Mesenteric fat pad (tissue), 1 donor: ENCODE results near the gene PPP4C. TPM values are rescaled to one million over a fixed set of nuclear protein-coding genes. Genes with fewer than 3 reads are reported as not detected.
"Not testable (repeated sequence)": the region's sequence is repeated elsewhere in the genome, so short reads cannot be mapped to it uniquely, and the experiment has no call there.

ENCODE experiments used
- DNase-seq: peaks from one replicate; pipeline ENCODE4 v3.0.0-alpha.2; 2020; ENCODE audit warnings: low spot score
- total RNA-seq: library from RNA; stranded (reverse); fragmentation: NEBNext Ultra II Directional; extraction: Animal tissue kit (Norgen Biotek cat#: 25700); gene quantifications from one replicate; pipeline ENCODE4 v1.2.1, GENCODE V29; 2021
- donor health status: DM: yes; HTN: yes; CAD: no.

The PPP4C gene
- total RNA-seq, 1 donor from 2014 or later, result 81.1 TPM

- no peak for DNase-seq
Observed at GRCh38 chr16:30095166-30096078, 19.6 kb downstream of the PPP4C start.

DNA sequence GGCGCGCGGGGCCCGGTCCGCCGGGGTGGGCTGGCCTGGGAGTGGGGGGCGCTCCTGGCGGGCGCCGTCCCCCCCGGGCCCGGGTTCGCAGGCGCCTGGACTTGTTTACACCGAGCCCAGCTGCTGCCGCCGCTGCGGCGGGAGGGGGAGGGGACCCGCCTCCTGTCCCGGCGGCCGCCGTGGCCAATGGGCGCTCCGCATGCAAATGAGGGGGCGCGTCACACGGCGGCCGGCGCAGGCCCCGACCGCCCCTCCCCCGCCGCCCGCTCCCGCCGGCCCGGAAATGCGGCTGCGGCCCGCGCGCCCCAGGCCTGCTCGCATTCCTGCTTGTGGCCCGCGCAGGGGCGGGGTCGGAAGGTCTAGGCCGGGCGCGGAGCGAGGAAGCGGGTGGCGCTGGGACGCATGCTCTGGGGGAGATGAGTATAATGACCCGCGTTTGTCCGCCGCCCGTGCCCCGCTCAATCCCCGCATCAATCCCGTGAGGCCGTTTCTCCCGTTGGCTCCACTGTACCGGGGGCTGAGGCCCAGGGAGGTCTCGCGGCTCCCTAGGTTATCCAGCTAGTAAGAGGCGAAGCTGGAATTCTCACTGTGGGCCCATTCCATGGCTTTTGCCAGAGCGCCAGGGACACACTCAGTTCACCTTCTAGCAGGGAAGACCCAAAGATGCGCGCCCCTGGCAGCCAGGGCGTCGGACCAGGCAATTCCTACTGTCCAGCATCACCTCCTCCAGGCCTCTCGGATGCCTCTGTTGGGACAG is 20.5 kb downstream of the PPP4C start, which contains the start of gene YPEL3:
Gene YPEL3, minus strand, starts transcription at position 109 of the 757 bp plus-strand sequence. CDS start 731 bp downstream, outside the sequence.
- peak; percentile 96 for DNase-seq

GRCh38 chr16:30096862-30097563 is 21.2 kb downstream of the PPP4C start:
- no peak for DNase-seq

GRCh38 chr16:30104090-30104489 is 28.3 kb downstream of the PPP4C start:
- DNase-seq, result no peak

DNA sequence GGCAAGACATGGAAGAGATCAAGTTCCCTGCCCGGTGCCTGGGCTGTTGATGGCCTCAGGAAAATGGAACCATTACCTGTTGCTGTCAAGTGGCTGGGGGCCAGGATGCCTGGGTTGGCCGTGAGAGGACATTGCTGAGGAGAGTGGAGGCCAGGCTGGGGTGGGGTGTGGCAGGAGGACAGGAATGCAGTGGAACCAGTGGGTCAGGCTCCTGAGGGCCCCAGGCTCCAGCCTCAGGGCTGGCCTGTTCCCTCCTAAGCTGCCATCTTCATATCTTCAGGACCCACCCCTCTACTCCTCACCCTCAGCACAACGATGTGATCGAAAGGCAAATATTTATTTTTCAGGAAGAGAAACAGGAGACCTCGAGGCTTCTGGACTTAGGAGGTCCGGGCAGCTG is 28.7 kb downstream of the PPP4C start:
- DNase-seq, result no peak

DNA sequence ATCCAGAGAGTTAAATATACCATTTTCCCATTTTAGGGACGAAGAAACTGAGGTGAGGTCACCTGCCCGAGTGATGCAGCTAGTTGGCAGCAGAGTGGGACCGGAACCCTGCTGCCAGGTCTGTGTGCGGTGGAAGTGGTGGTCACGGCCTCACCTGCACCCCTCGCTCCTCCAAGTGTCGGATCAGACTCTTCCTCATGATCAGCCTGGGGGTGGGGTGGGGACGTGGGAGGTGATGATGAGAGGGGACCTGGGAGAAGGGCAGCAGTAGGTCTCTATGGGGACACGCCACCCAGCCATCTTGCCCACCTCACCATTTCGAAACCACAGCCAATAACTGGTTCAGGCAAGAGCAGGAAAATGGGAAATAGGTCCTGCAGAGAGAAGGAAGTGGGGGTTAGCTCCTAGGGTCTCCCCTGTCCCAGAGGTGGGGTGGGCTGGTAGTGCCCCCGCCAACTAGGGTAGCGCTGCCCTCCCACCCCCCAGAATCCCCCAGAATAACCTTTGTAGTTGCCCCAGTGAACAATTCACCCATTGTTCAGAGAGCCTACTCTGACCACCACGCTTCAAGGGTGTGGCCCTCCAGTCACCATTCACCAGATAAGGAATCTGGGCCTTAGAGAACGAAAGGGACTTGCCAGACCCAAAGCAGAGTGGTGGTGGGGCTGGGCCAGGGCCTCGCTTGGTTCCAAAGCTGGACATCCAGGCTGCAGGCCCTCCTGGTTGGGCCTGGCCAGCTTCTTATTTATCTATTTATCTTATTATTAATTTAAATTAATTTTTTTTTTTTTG is 32.5 kb downstream of the PPP4C start:
- no peak for DNase-seq

GRCh38 chr16:30110661-30111060 is 34.9 kb downstream of the PPP4C start:
- DNase-seq, result no peak

DNA sequence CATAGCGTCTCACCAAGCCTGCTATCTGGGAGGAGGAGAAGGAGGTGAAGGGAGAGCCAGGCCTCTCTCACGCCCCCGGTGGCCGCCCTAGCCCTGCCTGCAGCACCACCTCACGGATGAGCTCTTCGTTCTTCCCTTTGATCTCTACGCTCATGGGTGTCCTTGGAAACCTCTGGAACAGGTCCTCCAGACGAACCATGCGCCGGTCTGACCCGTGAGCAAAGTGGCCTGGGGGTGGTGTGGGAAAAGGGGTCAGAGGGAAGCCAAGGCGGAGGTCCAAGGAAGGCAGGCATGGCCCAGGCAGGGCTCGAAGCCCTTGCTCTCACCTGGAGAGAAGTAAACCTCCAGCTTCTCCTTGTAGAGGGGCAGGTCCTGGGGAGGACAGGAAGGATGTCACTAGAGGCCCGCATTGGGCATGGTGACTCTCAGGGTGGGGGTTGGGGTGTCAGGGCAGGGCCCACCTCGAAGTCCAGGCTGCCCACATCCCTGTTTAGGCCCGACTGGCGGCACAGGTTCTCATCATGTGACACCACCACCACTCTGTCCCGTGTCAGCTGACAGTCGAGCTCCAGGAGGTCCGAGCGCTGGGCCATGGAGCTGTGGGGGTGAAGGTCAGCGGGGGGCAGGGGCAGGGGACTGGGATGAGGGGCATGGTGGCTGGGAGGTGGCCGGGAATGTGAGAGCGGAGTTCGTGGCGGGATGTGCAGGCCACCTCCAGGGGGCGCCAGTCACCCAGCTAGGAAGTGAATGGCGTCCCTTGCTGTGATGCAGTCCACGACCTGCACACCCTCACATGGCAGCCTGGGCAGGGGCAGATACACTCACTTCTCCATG is 36.6 kb downstream of the PPP4C start:
- DNase-seq, result no peak

DNA sequence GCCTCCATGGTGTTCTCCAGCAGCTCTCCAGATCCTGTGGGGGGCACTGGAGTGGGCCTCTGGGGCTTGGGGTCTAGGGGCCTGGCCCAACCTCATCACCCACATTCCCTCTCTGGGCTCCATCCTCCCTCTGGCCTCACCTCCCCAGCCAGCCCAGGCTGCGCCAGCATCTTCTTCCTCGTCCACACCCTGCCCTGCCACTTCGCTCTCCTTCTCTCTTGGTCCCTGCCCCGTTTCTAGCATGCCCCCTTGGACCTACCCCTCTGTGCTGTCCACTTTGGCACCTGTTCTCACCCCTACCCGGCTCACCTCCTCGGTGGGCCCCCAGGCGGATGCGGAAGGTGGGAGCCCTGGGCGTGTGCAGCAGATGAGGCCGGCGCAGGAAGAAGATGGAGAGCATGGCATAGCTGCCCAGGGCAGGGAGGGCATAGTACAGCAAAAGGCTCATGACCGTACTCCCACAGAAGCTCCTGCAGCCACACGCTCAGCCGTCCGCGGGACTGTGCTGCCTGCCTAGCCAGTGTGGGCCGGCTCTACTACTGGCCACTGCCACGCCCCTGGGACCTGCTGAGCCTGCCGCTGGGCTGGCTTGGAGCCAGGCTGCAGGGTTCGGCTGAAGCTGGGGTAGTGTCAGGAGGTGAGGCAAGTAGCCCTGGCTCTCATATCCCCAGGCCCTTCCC is 37.4 kb downstream of the PPP4C start, which contains the start of gene GDPD3:
Gene GDPD3, minus strand, starts transcription at position 507 of the 680 bp plus-strand sequence. Its CDS starts 59 bp downstream, at position 448.
- no peak for DNase-seq

DNA sequence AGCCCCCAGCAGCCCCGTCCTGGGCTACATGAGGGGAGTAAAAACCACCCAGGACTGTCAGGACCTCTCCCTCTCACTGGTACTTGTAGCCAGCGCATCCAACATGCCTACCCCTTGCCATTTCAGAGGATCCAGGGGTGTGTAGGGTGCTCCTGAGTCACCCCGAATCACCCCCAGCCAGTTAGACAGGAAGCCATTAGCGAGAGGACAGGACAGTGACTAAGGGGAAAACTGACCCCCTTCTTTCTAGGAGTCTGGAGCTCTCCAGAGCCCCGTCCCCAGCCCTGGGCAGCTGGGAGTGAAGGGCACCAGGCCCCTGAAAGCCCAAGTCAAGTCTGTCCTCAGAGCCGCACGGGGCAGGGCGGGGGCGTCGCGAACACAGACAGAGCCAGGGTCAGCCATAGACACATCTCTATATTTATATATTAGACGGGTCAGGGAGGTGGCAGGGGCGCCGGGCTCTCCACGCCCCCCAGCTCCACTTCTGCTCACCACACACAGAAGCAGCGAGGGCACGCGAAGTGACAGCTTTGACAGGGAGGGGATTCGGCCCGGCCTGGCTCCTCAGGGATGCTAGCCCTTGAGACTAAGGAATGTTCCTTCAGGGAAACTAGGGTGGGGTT is 38.0 kb downstream of the PPP4C start:
- no peak for DNase-seq

GRCh38 chr16:30114411-30114810 is 38.6 kb downstream of the PPP4C start:
- no peak for DNase-seq

- DNase-seq, result not testable (repeated sequence)
Observed at GRCh38 chr16:30114833-30115232, 39.0 kb downstream of the PPP4C start.

DNA sequence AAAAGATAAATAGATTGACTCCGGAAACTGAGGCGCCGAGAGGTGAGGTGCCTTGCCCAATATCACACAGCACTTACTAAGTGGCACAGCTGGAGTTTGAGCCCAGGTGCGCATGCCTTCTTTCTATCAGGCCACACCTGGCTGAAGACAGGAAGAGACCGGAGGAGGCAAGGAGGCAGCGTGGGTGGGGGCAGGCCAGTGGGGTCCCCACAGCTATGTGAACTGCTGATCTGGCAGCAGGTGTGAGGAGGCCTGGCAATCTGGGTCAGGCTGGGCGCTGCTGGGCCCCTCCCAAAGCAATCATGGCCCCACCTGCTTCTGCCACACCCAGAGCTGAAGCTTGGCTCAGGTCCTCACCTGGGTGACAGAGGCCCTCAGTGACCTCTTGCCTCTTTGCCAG is 39.4 kb downstream of the PPP4C start:
- no peak for DNase-seq

- no peak for DNase-seq
Observed at GRCh38 chr16:30116291-30117207, 40.8 kb downstream of the PPP4C start.

GRCh38 chr16:30117768-30118167 is 42.0 kb downstream of the PPP4C start:
- no peak for DNase-seq

DNA sequence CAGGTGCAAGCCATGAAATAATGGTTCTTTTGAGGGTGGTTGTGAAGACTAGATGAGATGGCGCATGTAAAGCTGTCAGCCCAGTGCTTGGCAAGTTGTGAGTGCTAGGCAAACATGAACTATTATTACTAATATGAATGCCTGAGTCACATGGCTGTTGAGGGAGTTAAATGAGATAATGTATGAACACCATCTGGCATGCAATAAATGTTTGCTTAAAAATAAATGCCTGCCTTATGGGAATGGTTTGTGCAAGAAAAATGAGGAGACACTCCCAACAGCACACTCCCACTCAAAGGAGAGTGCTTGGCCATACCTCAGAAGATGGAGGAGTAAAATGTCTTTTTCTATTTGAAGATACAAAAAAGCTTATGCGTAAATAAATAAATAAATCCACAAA is 43.6 kb downstream of the PPP4C start:
- no peak for DNase-seq

GRCh38 chr16:30120340-30121105 is 44.7 kb downstream of the PPP4C start:
- DNase-seq, result no peak
